KBM-7 (cell line): Measurements from ENCODE around the gene DMAP1.

Experiments
- DNase-seq: peaks from one replicate; pipeline ENCODE4 v3.0.0-alpha.2; 2015
- in situ Hi-C: fragments of 300-500 bp; cut with MboI; formaldehyde crosslinking; loops from 2 replicates; pipeline ENCODE4 v1.14.3; 2020; ENCODE audit warnings: low sequenced_read_pairs, low pct_unique_long_range_greater_than_20kb, mixed read lengths

The DMAP1 gene

DNA sequence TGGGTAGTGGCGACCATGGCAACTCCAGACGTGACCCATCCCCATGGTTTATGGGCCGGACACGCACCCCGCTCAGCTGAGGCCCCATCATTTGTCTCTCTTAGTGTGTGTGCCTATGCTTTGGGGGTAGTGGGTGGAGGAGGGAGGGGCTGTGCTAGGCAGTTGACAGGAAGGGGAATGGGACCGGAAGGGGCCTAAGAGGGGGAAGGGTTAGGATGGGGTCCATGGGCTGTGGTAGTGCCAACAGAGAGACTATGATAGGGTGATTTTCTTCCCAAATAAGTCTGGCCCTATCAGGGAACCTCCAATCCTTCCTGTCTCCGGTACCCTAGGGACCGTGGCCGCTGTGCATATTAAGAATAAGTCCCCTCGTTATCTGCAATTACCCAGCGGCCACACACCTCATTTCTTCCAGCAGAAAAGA, 9.9 kb downstream of the DMAP1 start:
- in situ Hi-C loops = no loop called here
- DNase-seq = no peak

DNA sequence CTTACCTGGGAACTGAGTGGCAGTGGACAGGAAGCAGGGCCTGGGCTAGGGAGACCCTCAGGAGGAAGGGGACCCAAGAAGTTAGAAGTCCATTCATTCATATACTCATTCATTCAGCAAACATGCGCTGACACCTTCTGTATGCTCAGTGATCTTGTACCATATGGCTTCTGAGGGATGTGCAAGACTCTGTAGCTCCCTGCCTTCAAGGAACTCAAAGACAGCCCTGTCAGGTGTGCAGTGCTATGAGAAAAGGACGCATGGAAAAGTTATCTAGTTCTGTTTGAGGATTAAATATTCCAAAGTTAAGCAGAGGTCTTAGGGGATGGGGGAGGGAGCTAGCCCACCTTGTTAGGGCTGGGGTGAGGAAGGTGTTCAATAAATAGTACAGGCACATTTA, 12.5 kb downstream of the DMAP1 start:
- no peak for DNase-seq
- in situ Hi-C loops = no loop called here

GRCh38 chr1:44227211-44227610, 13.9 kb downstream of the DMAP1 start:
- in situ Hi-C loops = no loop called here
- DNase-seq = no peak

GRCh38 chr1:44228218-44228617, 14.9 kb downstream of the DMAP1 start:
- DNase-seq = no peak
- in situ Hi-C loops = no loop called here

DNA sequence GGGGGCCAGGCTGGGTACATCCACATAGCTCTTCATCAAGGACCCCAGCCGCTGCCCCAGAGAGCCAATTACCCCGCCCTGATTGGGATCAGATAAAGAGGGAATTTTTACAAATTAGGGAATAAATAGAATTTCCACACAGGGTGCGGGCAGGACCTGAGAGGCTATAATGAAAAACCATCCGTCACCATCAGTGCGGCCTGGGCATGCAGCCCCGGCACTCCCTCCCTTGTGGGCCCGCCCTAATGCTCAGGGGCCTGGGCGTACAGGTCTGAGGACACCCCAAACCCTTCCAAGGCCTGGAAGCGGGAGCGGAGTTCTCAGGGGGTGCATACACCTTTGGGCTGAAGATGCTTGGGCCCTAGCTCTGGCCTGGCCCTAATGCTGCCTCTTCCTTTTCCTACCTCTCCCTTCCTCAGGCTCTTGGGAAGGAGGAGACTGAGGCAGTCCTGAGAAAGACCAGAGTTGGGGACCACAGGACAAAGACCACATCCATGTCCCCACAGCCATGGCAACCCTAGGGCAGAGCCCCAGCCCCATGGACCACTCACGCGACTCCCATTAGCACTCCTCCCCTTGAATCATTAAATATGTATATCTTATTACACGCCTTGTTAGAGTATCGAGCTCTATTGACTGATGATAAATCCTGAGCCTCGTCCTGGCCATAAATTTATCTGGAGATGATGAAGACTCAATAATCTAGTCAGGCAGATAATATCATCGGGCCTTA, 16.3 kb downstream of the DMAP1 start:
- DNase-seq = no peak
- in situ Hi-C loops = no loop called here

- no peak for DNase-seq
Measured at GRCh38 chr1:44230796-44231195, 17.5 kb downstream of the DMAP1 start.

GRCh38 chr1:44233593-44233992, 20.3 kb downstream of the DMAP1 start:
- in situ Hi-C loops = no loop called here

More at GRCh38 chr1:44230796-44231195, 17.5 kb downstream of the DMAP1 start:
- in situ Hi-C loops = no loop called here

GRCh38 chr1:44235808-44236207, 22.5 kb downstream of the DMAP1 start:
- in situ Hi-C loops = no loop called here
- DNase-seq = no peak

More at GRCh38 chr1:44233593-44233992, 20.3 kb downstream of the DMAP1 start:
- no peak for DNase-seq

DNA sequence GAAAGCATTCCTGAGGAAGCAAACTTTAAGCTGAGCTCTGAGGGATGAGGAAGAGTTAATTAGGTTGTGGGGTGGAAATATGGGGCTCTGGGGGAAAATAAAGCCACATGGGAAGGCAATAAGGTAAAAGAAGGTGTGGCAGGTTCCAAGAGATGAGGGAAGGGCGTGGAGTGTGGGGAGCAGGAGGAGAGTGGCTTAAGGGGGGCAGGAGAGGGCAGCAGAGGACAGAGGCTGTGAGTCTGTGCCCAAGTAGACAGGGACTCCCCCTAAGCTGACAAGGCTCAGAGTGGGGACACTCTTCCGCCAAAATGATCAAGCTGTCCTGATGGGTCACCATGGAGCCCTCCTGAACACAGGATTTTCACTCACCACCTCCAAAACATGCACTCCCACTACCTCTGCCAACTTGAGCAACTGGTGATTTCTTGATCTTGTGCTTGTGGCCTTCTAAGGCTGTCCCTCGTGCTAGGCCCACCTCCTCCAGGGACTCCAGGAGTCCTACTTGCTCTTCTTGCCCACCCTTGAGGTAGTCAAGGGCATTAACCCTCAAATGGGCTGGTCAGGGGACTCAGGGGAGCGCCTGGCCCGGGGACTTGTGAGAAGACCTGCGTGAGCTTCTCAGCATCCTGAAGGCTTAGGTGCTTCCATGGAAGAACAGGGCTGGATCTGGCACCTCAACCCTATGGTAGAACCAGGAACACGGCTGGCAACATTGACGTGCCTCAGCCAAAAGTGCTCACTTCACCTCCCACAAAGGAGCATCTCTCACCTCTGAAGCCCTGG, 23.4 kb downstream of the DMAP1 start:
- no peak for DNase-seq
- in situ Hi-C loops = no loop called here

DNA sequence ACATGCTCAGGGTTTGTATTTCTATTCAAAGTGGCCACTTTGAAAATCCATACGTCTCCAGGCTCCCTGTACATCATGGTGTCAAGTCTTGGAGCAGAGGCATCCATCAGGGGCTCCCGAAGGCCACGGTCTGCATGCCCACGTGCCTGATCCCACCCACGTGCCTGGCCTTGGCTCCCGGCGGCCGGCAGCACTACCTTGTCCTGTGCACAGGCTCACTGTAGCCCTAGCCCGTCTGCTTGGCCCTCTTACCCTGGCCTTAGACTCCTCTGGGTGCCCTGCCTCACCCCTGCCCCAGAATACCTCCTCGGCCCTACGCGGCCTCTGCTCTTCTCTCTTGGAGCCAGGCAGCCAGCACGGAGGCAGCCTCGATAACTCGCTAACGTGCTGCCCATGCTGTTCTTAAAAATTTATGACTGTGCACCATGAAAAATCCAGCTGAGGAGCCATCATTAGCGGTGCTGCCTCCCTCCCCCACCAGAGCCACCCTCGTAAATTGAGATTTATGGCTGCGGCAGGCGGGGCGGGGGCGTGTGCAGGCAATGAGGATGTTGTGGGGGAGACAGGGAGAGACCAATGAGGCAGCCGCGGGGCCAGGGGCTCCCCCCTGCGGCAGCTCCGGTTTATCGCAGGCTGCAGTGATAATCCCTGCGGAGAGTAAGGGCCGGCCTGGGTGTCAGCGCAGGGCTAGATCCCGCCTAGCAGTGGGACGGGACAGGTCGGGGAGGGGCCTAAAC, 24.6 kb downstream of the DMAP1 start:
- in situ Hi-C loops = no loop called here
- DNase-seq = peak; percentile 96

- DNase-seq = no peak
- in situ Hi-C loops = no loop called here
Measured at GRCh38 chr1:44238660-44239059, 25.4 kb downstream of the DMAP1 start.

- DNase-seq = peak; percentile 19
- in situ Hi-C loops = no loop called here
Measured at GRCh38 chr1:44239331-44239960, 26.2 kb downstream of the DMAP1 start.

- no peak for DNase-seq
Measured at GRCh38 chr1:44239961-44240371, 26.7 kb downstream of the DMAP1 start.

GRCh38 chr1:44240802-44241671, 27.8 kb downstream of the DMAP1 start:
- in situ Hi-C loops = no loop called here
- DNase-seq = no peak

More at GRCh38 chr1:44239961-44240371, 26.7 kb downstream of the DMAP1 start:
- in situ Hi-C loops = no loop called here

GRCh38 chr1:44242746-44243145, 29.5 kb downstream of the DMAP1 start:
- DNase-seq = no peak
- in situ Hi-C loops = no loop called here

DNA sequence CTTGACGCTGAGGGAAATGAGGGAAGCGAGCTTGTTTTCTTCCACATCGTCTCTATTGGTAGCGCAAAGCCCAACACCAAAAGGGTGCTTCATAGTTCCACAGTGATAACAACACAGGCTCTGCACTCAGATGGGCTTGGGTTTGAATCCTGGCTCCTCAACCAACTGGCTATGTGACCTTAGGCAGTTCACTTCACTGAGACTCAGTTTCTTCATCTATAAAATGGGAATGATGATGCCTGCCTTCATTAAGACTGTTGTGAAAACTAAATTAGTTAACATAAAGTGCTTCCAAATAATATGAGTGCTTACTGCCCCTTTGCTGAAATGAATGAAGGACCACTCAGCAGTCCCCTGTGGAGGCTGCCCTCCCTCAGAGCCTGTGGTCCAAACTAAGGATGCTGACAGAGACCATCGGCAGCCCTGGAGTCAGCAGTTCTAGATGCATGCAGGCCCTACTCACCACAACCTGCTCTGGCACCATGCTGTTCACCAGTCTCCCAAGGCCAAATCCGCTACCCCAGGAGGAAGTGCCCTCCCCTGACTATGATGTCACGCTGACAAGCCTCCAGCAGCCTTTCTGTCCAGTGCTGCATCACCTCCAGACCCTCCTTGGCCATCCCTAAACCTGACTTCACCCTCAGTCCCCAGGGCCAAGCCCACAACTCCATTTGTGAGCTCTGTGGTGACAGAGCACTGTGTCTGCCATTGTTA, 30.7 kb downstream of the DMAP1 start:
- in situ Hi-C loops = no loop called here
- no peak for DNase-seq

DNA sequence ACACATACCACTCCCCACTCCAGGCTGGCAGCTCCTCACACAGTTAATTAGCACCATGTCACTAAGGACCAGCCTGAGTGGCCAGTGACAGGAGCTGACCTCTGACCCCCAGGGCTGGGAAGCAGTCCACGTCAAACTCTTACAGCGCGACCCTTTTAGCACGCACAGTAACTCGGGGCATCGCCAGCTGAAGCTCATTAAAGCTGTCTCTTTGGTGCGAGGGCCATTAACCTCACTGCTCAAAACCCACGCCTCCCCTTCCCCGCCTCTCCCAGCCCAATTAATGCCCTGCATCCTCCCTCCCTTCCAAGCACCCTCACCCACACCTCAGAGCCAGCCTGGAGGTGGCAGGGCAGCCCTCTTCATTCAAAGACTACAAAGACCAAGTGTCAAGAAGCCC, 31.7 kb downstream of the DMAP1 start:
- no peak for DNase-seq
- in situ Hi-C loops = no loop called here

DNA sequence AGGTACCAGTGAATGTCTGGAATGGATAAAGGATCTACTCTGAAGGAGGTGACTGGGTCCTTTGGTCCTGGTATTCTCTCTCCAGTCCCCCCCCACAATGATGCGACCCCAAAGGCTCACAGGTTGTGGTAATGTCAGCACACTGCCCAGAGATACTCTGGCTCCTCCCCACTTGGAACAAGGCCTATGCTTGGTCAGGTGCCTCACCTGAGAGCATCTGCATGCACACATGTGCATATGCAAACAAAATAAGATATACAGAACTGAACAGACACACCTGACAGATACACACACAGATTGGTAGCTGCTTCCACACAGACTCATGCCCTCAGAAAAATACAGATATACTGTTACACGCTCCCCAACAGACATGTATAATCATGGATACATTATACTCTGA, 33.5 kb downstream of the DMAP1 start:
- DNase-seq = no peak
- in situ Hi-C loops = no loop called here
